GM21619 (cell line): ENCODE measurements around the gene NGFR.
"Not testable (repeated sequence)": the region's sequence is repeated elsewhere in the genome, so short reads cannot be mapped to it uniquely, and the experiment has no call there.

Experiments
- ATAC-seq: cut with Tn5 transposase; IDR thresholded peaks from one replicate; pipeline ENCODE4 v1.9.1; 2021; ENCODE audit not compliant: unreplicated experiment

NGFR gene

GRCh38 chr17:49530118-49530517, 35.0 kb downstream of the NGFR start:
- ATAC-seq = no peak

GRCh38 chr17:49543860-49544259, 48.8 kb downstream of the NGFR start:
- ATAC-seq = no peak

GRCh38 chr17:49545007-49545660, 50.0 kb downstream of the NGFR start:
- ATAC-seq = no peak

GRCh38 chr17:49545806-49546545, 50.9 kb downstream of the NGFR start:
- no peak for ATAC-seq

- no peak for ATAC-seq
Observed at GRCh38 chr17:49546546-49547535, 51.7 kb downstream of the NGFR start.

GRCh38 chr17:49547566-49547965, 52.5 kb downstream of the NGFR start:
- ATAC-seq = no peak

GRCh38 chr17:49548051-49548505, 53.0 kb downstream of the NGFR start:
- ATAC-seq = no peak

GRCh38 chr17:49548506-49549310, 53.6 kb downstream of the NGFR start:
- ATAC-seq = no peak

- ATAC-seq = no peak
Observed at GRCh38 chr17:49549311-49549605, 54.2 kb downstream of the NGFR start.

- no peak for ATAC-seq
Observed at GRCh38 chr17:49549691-49550678, 54.9 kb downstream of the NGFR start.

- not testable (repeated sequence) for ATAC-seq
Observed at GRCh38 chr17:49550764-49551163, 55.7 kb downstream of the NGFR start.

GRCh38 chr17:49551221-49552069, 56.4 kb downstream of the NGFR start:
- ATAC-seq = no peak

GRCh38 chr17:49552070-49552751, 57.1 kb downstream of the NGFR start:
- no peak for ATAC-seq

GRCh38 chr17:49553676-49554335, 58.7 kb downstream of the NGFR start:
- ATAC-seq = no peak

GRCh38 chr17:49554694-49555494, 59.8 kb downstream of the NGFR start:
- ATAC-seq = no peak

- no peak for ATAC-seq
Observed at GRCh38 chr17:49555495-49556222, 60.6 kb downstream of the NGFR start.
